Activated CD8-positive, alpha-beta memory T cell treated with anti-CD3 and anti-CD28 coated beads, Interleukin-2, amount 50 U/mL, for 48 hours (primary cell): ENCODE measurements around the gene EXD2.
"Not testable (repeated sequence)": the region's sequence is repeated elsewhere in the genome, so short reads cannot be mapped to it uniquely, and the experiment has no call there.

Experiments used
- DNase-seq: peaks from one replicate; pipeline ENCODE4 v3.0.0-alpha.2; 2020

Gene EXD2

DNA sequence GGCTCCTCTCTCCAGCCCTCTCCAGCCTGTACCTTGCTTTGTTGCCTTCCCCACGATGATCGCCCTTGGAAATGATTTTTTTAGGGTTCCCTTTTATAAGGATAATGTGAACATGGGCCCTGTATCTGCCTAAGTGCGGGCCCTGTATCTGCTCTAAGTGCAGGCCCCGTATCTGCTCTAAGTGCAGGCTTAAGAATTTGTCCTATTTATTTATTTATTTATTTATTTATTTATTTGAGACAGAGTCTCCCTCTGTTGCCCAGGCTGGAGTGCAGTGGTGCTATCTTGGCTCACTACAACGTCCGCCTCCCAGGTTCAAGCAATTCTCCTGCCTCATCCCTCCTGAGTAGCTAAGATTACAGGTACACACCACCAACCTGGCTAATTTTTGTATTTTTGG, 91.2 kb downstream of the EXD2 start:
- DNase-seq, result no peak

DNA sequence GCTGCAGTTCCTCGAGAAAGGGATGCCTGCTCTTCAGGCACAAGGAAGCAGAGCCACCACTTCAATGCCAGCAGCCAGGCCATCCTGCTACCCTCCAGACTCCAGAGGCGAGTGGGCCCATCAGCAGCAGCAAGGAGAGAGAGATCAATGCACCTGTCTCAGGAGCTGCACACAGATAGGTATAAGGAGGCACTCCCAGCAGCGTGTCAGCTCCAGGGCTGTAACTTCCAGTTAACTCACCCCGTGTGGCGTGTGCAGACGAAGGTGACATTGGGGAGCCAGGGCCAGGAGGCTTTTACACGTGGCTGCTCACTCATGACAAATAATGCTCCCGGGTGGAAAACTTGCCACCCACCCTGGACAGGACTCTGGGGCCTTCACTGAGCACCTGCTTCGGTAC, 92.9 kb downstream of the EXD2 start:
- peak; percentile 23 for DNase-seq

DNA sequence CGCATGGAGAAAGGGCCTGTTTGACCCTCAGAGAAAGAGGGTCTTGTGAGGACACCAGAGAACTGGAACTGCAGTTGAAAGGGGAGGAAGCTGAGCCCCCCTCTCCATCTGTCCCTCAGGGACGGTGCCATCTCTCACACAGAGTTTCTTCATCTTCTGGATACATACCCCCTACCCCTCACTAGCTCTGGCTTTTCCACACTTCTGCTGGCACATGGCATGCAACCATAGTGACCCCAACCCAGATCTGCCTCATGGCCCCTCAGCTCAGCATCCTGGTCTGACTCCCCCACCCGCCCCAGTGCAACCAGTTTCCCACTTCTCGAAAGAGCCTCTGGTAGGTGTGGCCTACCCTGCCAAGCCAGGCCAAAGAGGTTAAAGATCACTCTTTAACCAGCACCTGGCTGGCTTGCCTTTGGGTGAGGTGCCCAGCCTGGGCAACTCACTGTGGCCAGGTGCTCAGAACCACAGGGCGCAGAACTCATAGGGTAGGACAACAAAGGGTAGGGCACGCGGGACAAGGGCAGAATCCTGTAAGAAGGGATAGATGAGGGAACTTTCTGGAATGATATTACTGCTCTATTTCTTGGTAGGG, 94.5 kb downstream of the EXD2 start:
- peak; percentile 30 for DNase-seq

DNA sequence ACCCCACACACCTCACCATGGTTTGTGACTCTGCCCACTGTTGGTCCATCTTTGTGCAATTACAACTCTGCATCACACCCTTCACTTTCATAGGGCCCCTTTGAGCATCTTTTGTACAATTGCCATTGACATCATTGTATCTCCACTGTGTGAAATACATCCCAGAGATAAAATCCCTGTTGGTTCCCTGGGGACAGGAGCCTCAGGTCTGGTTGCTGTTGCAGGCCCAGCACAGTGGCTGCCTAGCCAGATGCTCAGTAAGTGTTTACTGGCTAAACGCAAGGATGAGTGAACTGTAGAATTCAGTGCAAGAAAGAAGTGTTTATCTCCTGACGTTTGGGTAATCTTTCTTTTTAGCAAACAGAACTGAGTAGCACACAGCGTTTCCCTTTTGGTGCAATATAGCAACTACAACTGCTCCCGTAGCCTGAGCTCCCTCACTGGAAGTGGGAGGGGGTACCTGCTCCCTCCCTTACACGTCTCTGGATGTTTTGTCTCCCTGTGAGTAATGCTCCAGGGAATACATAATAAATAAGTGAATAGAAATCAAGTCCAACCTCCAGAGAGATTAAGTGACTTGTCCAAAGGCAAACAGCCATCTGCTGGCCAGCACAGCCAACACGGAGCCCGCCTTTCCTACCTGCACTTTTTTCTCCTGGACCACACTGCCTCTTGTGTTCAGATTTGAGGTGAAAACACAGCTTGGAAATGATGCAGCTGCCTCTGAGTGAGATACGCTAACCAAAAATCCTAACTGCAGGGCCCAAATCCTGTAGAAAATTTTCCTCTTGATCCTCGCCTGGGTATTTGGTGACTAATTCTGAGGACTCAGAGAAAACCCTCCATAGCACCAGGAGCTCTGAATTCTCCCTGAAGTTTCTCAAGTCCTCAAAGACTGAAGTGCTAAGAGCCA, 96.1 kb downstream of the EXD2 start:
- no peak for DNase-seq

DNA sequence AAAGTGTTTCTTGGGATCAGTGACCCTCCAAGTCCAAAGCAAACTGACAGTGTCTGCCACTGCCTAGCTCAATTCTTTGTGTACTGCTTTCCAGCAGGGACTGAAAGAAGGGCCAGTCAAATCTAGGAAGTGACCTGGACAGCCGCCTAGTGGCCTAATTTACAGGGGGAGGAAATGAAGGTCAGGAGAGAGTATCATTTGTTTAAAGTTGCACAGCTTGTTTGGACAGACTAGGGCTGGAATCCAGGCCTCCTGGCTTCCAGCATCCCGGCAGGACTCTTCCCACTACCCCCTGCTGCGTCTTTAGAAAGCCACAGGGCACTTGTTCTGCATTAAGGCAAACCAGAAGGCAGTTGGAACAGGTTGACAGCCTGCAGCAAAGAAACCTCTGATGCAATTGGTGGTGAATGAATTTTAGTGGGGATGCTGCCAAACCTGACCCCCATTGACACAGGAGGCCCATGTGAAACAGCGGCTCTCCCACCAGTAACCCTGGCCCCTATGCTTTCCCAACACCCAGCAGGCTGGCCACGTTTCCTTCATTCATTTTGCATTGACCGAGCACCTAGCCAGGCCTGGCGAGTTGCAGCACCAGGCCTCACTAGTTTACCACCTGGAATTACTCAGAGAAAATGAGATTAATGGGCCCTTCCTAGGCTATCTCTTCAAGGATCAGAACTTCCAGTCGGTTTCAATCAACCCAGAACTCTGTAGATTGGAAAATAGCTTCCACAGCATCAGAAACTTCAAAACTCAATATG, 96.9 kb downstream of the EXD2 start:
- peak; percentile 10 for DNase-seq

DNA sequence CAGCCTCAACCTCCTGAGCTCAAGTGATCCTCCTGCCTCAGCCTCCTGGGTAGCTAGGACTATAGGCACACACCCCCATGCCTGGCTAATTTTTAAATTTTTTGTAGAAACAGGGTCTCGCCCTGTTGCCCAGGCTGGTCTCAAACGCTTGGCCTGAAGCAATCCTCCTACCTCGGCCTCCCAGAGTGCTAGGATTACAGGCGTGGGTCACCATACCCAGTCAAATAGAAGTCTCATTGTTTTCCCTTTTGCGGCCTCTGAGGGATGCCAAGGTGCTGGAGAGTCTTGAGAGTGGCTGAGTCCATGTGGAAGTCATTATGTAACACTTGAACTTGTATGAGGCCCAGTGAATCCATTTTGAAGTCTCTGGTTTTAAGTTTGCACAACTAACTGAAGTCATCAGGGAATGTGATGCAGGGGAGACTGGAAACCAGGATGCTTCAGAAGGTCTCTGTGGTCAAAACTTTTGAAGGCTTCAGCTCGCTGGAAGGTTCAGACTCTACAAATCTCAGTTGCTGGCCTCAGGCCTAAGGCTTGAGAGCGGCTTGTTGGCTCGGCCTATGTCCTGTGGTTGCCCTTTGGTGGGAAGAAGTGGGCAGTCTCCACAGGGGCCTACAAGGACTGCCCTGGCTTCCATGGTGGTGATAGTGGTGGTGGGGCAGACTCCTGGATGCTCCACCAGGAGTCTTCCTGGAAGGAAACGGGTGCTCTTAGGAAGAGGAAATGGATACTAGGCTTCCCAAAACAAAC, 97.8 kb downstream of the EXD2 start:
- DNase-seq, result peak; percentile 12

DNA sequence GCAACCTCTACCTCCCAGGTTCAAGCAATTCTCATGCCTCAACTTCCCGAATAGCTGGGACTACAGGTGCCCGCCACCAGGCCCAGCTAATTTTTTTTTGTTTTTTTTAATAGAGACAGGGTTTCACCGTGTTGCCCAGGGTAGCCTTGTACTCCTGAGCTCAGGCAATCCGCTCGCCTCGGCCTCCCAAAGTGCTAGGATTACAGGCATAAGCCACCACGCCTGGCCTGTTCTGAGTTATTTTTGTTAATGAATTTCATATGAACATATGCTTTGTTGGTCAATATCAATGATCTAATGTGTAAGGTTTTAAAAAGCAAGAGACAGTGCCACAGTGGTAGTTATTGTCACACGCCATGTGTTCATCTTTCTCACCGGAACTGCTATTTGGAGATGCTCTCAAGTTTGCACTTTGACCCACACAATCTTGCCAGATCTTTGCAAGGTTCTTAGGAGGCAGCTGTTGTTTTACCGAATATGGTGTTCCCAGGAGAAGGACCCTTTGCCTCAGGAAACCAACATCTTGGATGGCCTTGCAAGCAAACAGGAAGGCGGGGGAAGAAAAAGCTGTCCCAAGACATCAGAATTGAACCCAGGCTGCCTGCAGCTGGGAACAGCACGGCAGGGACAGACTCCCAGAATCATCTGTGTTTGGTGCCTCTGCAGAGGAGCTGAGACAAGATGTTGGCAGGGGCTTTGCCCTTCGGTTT, 98.7 kb downstream of the EXD2 start:
- DNase-seq, result no peak

DNA sequence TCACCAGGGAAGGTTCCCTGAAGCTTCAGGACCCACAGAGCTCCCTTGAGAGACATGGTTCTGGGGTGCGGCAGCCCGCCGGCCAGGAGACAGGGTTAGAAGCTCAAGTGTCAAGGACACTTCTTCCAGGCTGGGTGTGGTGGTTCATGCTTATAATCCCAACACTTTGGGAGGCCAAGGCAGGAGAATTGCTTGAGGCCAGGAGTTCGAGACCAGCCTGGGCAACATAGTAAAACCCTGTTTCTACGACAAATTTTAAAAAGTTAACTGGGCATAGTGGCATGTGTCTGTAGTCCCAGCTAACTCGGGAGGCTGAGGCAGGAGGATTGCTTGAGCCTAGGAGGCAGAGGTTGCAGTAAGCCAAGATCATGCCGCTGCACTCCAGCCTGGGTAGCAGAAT, 99.6 kb downstream of the EXD2 start:
- DNase-seq, result not testable (repeated sequence)

DNA sequence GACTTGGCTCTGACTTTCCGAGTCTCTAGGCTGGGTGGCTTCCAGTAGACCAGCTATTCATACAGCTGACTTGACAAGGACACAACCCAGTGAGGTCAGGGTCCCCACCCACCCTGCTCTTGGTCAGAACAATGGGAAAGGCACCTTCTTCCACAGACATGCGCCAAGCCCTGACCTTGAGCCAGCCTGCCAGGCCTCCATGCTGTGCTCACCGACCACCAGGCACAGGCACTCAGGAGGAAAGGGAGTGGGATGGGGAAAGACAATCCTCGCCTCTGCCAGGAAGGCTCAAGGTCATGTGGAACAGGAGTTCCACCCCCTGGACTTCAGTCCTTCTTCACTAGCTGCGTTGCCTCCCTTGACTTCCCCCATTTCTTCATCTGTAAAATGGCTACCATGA, 100.1 kb downstream of the EXD2 start:
- no peak for DNase-seq

DNA sequence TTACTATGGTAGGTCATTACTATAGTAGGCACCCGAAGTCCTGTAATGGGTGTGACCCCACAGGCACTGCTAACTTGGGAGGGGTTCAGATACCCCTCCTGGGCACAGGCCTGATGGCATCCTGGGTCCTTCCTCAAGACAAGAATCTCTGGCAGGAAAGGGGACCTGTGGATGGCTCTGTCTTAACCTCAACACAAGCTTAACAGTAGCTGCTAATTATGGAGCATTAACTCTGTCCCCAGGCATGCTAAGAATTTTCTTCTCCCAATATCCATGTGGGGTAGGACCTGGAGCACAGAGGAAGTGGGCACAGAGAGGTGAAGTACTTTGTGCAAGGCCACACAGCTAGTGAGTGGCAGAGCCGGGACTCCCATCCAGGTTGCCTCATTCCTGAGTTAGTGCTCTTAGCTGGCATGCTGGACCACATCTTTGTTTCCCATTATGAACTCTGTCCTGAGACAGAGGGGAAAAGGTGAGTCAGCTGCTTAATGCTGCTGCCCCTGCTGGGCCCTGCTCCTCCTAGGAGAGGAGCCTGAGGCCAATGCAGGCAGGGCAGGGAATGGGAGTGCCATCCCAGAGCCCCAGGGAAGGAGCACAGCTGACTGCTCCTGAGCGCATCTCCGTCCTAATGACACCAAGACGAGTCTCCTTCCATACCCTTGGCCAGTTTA, 100.7 kb downstream of the EXD2 start:
- no peak for DNase-seq
